Measurements from ENCODE around the gene BCDIN3D.

BCDIN3D gene

GRCh38 chr12:49811961-49812401 is 30.9 kb downstream of the BCDIN3D start:
- peak; percentile 44 for DNase-seq (ENCODE audit: low spot score)
- TF ChIP-seq, protein P1, sequence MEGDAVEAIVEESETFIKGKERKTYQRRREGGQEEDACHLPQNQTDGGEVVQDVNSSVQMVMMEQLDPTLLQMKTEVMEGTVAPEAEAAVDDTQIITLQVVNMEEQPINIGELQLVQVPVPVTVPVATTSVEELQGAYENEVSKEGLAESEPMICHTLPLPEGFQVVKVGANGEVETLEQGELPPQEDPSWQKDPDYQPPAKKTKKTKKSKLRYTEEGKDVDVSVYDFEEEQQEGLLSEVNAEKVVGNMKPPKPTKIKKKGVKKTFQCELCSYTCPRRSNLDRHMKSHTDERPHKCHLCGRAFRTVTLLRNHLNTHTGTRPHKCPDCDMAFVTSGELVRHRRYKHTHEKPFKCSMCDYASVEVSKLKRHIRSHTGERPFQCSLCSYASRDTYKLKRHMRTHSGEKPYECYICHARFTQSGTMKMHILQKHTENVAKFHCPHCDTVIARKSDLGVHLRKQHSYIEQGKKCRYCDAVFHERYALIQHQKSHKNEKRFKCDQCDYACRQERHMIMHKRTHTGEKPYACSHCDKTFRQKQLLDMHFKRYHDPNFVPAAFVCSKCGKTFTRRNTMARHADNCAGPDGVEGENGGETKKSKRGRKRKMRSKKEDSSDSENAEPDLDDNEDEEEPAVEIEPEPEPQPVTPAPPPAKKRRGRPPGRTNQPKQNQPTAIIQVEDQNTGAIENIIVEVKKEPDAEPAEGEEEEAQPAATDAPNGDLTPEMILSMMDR (IDR thresholded peaks at IDR 0.05; ENCODE audit: extremely low read depth, missing control alignments) = no peak

- DNase-seq (ENCODE audit: low spot score) = peak; percentile 39
Measured at GRCh38 chr12:49811136-49811535, 31.8 kb downstream of the BCDIN3D start.

DNA sequence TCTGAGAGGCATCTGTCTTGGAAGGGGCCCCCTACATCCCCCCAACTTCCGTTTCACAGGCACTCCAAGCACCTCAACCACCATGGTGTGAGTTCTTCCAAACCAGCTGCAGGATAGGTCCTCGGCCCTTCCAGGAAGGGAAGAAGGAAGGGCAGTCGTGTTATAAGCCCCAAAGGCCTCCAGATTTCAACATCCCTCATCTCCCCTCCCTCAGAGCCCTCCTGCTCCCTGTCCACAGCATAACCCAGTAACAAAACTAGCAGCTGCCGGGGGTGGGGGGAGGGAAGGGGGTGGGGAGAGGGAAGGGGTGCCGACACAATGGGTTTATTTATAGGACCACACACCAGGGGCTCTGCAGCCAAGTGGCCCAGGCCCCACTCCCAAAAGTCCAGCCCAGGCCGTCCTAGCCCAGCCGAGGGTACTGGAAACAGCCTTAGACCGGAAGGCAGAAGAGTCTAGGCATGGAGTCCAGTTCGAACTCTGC is 33.0 kb downstream of the BCDIN3D start:
- TF ChIP-seq, protein P1 (IDR thresholded peaks at IDR 0.05; ENCODE audit: extremely low read depth, missing control alignments) = no peak

More at GRCh38 chr12:49811136-49811535, 31.8 kb downstream of the BCDIN3D start:
- TF ChIP-seq, protein P1 (IDR thresholded peaks at IDR 0.05; ENCODE audit: extremely low read depth, missing control alignments) = no peak

DNA sequence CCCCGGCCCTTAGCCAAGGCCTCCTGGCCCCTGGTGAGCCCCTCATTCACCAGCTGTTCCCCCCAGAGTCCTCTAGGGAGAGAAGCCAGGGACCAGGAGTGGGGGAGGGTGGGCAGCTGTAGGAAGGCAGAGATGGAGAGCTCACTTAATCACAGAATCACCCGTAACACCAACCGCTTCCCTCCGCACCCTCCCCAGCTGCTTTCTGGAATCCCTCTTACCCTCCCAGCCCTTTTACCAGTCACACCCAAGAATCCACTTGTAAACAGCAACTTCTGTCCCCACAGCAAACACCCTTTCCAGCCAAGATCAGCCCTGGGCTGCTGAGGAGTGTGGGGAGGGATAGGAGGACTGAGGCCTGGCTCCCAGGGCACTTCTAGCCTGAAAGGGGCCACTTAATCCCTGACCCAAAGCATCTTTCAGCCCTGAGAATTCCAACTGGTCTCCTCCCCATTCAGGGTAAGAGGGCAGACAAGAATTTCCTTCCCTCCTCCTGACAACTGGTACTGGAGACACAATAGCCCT is 33.5 kb downstream of the BCDIN3D start:
- DNase-seq (ENCODE audit: low spot score) = no peak
- TF ChIP-seq, protein P1 (IDR thresholded peaks at IDR 0.05; ENCODE audit: extremely low read depth, missing control alignments) = no peak

More for the DNA sequence above, 33.0 kb downstream of the BCDIN3D start:
- DNase-seq (ENCODE audit: low spot score) = no peak

DNA sequence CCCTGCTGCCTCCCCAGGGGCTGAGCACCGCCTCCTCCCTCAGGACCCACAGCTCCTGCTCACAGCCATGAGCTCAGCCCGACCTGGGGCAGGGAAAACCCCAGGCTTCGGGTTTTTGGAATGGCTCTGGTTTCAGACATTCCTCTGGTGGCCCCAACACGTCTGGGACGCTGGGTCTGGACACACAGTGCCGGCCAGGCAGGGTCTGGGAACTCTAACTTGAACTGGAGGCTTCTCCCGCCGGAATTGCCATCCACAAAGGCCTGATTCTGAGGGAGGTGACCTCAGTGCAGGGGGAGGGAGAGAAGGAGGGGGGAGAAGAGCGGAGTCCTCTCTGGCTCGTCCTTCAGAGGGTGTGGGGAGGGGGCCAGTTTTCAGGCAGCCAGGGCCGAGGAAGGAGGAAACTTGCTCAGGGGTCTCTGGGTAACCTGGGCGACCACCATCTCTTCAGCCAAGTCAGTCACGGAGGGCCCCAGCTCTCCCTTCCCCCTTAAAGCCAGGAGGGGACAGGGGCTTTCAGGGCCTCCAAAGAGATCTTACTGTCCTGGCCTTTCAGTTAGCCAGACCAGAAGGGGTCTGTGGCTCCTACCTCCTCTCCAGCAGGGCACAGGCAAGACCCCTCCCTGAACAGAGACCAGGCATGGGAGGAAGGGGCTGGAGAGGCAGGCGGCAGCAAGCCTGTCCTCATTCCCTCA is 34.1 kb downstream of the BCDIN3D start:
- TF ChIP-seq, protein P1 (IDR thresholded peaks at IDR 0.05; ENCODE audit: extremely low read depth, missing control alignments) = no peak
- DNase-seq (ENCODE audit: low spot score) = no peak

DNA sequence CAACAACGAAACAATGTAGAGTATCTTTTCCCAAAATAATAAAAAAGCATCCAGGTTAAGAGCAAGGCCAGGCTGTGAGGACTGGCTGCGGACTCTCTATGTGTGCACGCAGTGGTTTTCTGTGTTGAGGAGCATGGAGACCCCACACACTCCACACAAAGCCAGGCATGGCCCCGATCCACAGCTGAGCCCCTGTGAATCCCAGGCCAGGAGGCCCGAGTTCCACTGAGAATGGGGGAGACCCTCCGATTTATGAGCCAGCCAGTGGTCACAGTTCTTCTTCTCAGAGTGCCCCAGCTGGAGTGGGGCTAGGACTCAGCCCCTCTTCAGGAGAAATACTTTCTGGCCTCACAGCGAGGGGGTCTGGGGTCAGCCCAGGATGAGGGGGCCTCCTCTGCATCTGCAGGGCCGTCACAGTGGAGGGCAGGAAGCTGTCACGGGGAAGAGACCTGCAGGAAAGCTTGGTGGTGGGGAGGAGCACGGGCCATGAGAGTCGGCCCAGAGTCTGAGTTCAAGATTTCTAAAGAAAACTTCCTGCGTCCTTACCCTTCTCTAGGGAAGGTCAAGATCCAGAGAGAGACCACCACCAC is 34.8 kb downstream of the BCDIN3D start:
- TF ChIP-seq, protein P1 (IDR thresholded peaks at IDR 0.05; ENCODE audit: extremely low read depth, missing control alignments) = no peak
- no peak for DNase-seq (ENCODE audit: low spot score)

DNA sequence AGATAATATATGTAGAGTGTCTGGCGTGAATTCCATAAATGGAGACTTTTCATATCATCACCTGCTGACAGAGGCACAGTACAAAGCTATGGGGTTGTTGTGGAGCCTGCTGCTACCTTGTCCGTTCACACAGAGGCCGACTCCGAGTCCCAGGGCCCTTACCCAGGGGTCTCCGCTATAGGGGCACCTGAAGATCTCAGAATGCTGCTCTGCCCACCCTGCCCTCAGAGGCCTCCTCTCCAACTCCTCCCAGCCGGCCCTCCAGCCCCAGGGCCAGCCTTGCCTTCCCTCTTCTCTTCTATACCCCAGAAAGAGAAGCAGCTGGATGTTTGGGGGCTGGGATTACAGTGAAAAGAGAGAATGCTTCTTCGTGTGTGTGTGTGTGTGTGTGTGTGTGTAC is 36.0 kb downstream of the BCDIN3D start:
- DNase-seq (ENCODE audit: low spot score) = no peak
- TF ChIP-seq, protein P1 (IDR thresholded peaks at IDR 0.05; ENCODE audit: extremely low read depth, missing control alignments) = no peak
